Measurements from ENCODE around the gene PTPN6. TPM values are rescaled to one million over a fixed set of nuclear protein-coding genes. Genes with fewer than 3 reads are reported as not detected.

The PTPN6 gene
- total and polyA plus RNA-seq, 2 of the 8 experiments (the other 6 are each of a cell fraction or from before 2014, with no cell fraction given) = 16.3 to 28.4 TPM

DNA sequence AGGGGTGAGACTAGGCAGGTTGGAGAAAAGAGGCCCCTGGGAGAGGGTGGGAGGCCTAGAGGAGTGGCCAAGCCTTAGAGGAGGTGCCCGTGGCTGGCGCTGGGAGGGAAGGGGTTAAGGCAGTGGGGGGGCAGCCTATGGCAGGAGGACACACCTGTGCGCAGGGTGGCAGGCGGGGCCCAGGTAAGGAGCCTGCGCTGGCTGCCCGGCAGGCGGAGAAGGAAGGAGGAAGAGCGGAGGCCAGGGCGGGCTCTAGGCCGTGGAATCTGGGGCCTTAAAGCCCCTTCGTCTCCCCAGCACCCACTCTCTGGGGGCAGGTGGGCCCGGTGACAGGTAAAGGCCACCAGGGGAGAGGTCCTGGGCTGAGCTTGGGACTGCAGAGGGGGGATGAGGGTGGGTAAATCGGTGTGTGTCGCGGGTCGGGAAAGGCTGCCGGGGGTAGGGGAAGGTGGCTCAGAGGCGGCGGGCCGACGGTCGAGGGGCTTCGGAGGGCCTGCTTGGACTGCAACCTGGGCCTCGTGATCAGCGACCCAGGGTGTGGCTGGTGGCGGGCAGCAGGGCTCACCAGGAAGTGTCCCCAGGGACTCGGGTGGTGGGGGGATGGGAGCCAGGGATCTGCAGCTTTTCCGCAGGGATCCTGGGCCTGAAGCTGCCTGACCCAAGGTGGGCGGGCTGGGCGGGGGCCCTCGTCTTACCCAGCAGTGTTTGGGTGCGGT, 12.0 kb downstream of the PTPN6 start (continued):
- TF ChIP-seq SP4 (IDR thresholded peaks at IDR 0.05; ENCODE audit: low read length) (0 out of 2 replicates have a peak, but pooled peaks have one; percentile 48), PHF8 (conservative IDR thresholded peaks at IDR 0.05; ENCODE audit: low read depth, low read length) (peak; percentile 51; the same call in 1 of the 2 replicates), NANOG (IDR thresholded peaks at IDR 0.05; ENCODE audit: insufficient read depth, low read depth, low read length, poor library complexity, severe bottlenecking) (no peak), SIN3A (conservative IDR thresholded peaks at IDR 0.05 in 1 of 2, IDR thresholded peaks at IDR 0.05 in 1 of 2; ENCODE audit: low read depth in 1 of 2, low read length in 2 of 2) (peak; percentile 58 to 76; a peak in 2 of 4 replicates), TBP (IDR thresholded peaks at IDR 0.05; ENCODE audit: low read depth, low read length) (0 out of 2 replicates have a peak, but pooled peaks have one; percentile 12), SP1 (IDR thresholded peaks at IDR 0.05; ENCODE audit: low read depth, low read length) (no peak), MAFK (IDR thresholded peaks at IDR 0.05; ENCODE audit: low read depth, low read length) (0 out of 2 replicates have a peak, but pooled peaks have one; percentile 6), YY1 (IDR thresholded peaks at IDR 0.05; ENCODE audit: low read depth, low read length) (peak; percentile 65; the same call in 1 of the 2 replicates), SP2 (IDR thresholded peaks at IDR 0.05; ENCODE audit: low read length) (no peak), POLR2A (IDR thresholded peaks at IDR 0.05; ENCODE audit: control extremely low read depth in 1 of 2, low read depth in 2 of 2, low read length in 2 of 2) (peak in 1 of 2 experiments; percentile 57; a peak in 1 of 3 replicates)
